ENCODE results near the gene ADORA2A. TPM values are rescaled to one million over a fixed set of nuclear protein-coding genes. Genes with fewer than 3 reads are reported as not detected.

ADORA2A gene
- total and polyA plus RNA-seq, 9 donors, result 0.57 to 5.0 (median 2.7) TPM

- TF ChIP-seq POLR2A (IDR thresholded peaks at IDR 0.05) (no peak), EP300 (IDR thresholded peaks at IDR 0.05) (no peak)
- TF ChIP-seq, protein P1, sequence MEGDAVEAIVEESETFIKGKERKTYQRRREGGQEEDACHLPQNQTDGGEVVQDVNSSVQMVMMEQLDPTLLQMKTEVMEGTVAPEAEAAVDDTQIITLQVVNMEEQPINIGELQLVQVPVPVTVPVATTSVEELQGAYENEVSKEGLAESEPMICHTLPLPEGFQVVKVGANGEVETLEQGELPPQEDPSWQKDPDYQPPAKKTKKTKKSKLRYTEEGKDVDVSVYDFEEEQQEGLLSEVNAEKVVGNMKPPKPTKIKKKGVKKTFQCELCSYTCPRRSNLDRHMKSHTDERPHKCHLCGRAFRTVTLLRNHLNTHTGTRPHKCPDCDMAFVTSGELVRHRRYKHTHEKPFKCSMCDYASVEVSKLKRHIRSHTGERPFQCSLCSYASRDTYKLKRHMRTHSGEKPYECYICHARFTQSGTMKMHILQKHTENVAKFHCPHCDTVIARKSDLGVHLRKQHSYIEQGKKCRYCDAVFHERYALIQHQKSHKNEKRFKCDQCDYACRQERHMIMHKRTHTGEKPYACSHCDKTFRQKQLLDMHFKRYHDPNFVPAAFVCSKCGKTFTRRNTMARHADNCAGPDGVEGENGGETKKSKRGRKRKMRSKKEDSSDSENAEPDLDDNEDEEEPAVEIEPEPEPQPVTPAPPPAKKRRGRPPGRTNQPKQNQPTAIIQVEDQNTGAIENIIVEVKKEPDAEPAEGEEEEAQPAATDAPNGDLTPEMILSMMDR (IDR thresholded peaks at IDR 0.05), result no peak
- 77 to 93% (median 82%) methylated on average over 3 of the region's 3 CpGs for WGBS, 3 donors
- H3K9me3 ChIP-seq, result no peaks in the 10 kb centered on the region
- intact Hi-C loops (cut with DNase I), result no loop called here
- H3K36me3 ChIP-seq, result no peaks in the 10 kb centered on the region
- no peak overlapping the region for H3K27ac ChIP-seq
- H3K4me1 ChIP-seq (ENCODE audit: insufficient read depth), result peaks cover 4% of the 10 kb centered on the region
- H3K27me3 ChIP-seq, result no peaks in the 10 kb centered on the region
- DNase-seq, result no peak
- no peak overlapping the region for H3K4me3 ChIP-seq
Measured at GRCh38 chr22:24393848-24394247, 33.6 kb upstream of the ADORA2A start.

GRCh38 chr22:24394254-24394653 lies 33.1 kb upstream of the ADORA2A start:
- no peak overlapping the region for H3K4me3 ChIP-seq
- WGBS, 3 donors, result 82 to 87% (median 84%) methylated on average over 2 of the region's 2 CpGs
- TF ChIP-seq, protein P1 (IDR thresholded peaks at IDR 0.05), result no peak
- no peak for TF ChIP-seq POLR2A (IDR thresholded peaks at IDR 0.05)
- no peak overlapping the region for H3K27ac ChIP-seq
- DNase-seq, result no peak
- H3K4me1 ChIP-seq (ENCODE audit: insufficient read depth), result peaks cover 3% of the 10 kb centered on the region
- intact Hi-C loops (cut with DNase I), result no loop called here
- no peaks in the 10 kb centered on the region for H3K9me3 ChIP-seq
- H3K27me3 ChIP-seq, result no peaks in the 10 kb centered on the region
- no peaks in the 10 kb centered on the region for H3K36me3 ChIP-seq

GRCh38 chr22:24398409-24398808 lies 29.0 kb upstream of the ADORA2A start:
- Histone ChIP-seq H3K27ac (no peak overlapping the region), H3K27me3 (no peaks in the 10 kb centered on the region), H3K9me3 (no peaks in the 10 kb centered on the region), H3K4me1 (ENCODE audit: insufficient read depth) (peaks cover 4% of the 10 kb centered on the region), H3K36me3 (no peaks in the 10 kb centered on the region), H3K4me3 (no peak overlapping the region)
- DNase-seq, result no peak
- intact Hi-C loops (cut with DNase I), result no loop called here
- no peak for TF ChIP-seq EP300 (IDR thresholded peaks at IDR 0.05)
- no peak for TF ChIP-seq POLR2A (IDR thresholded peaks at IDR 0.05)
- TF ChIP-seq, protein P1 (IDR thresholded peaks at IDR 0.05), result no peak

DNA sequence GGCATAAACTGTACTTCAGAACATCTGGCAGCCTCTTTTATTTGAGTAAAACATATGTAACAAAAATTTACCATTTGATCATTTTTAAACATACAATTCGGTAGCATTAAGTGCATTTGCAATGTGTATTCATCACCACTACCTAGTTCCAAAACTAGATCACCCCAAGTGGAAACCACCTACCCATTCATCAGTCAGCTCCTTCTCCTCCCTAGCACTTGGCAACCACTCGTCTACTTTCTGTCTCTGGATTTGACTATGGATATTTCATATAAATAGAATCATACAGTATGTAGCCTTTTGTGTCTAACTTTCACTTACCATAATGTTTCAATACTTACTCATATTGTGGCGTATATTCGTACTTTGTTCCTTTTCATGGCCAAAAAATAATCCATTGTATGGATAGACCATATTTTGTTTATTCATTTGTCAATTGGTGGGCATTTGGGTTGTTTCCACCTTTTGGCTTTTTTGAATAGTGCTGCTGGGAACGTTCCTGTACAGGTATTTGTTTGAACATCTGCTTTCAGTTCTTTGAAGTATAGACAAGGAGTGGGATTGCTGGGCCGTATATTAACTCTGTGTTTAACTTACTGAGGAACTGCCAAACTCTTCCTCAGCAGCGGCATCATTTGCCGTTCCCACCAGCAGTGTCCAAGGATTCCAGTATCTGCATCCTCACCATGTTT lies 27.2 kb upstream of the ADORA2A start:
- 81 to 83% (median 82%) methylated on average over 8 of the region's 8 CpGs for WGBS, 3 donors
- H3K36me3 ChIP-seq, result no peaks in the 10 kb centered on the region

More for the DNA sequence above, 27.2 kb upstream of the ADORA2A start:
- TF ChIP-seq POLR2A (IDR thresholded peaks at IDR 0.05) (no peak), EP300 (IDR thresholded peaks at IDR 0.05) (no peak)
- TF ChIP-seq, protein P1 (IDR thresholded peaks at IDR 0.05), result no peak
- Histone ChIP-seq H3K27me3 (no peaks in the 10 kb centered on the region), H3K27ac (no peak overlapping the region), H3K4me3 (no peak overlapping the region), H3K4me1 (ENCODE audit: insufficient read depth) (peaks cover 4% of the 10 kb centered on the region), H3K9me3 (no peaks in the 10 kb centered on the region)
- intact Hi-C loops (cut with DNase I), result no loop called here
- DNase-seq, result no peak

Data from ovary (tissue), 9 donors.